ENCODE results near the gene POU2AF3. TPM values are rescaled to one million over a fixed set of nuclear protein-coding genes. Genes with fewer than 3 reads are reported as not detected.

The POU2AF3 gene, protein sequence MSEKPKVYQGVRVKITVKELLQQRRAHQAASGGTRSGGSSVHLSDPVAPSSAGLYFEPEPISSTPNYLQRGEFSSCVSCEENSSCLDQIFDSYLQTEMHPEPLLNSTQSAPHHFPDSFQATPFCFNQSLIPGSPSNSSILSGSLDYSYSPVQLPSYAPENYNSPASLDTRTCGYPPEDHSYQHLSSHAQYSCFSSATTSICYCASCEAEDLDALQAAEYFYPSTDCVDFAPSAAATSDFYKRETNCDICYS
- total RNA-seq: not detected in 2 replicates

DNA sequence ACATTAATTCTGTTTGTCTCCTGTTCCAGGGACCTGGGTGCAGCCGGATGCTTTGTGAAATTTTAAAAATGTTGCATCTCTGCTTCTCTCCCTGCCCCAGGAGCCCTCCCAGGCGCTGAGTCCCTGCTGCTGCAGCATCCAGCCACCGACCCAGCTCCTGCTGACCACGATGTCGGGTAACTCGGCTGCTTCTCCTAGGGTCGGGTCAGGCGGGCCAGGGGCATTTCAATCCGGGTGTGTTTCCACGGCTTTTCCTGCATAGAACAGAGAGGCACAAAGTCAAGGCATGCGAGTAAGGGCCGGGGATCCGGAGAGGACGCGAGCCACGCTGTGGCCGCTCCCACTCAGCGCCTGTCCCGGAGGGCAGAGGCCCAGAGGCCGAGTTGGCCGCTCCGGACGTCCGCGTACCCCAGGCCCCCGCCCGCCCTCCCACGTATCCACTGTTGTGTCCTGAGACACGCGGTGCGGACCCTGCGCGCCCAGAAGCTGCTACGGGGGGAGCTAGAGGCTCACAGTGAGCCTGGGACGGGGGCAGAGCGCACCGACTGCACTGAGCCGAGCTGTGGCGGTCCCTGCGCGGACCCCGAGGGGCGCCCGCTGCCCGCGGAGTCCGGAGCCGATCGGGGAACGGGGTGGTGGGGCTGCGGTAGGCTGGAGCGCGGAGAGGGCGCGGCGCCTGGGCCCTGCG lies at the start of gene POU2AF3:
TSS of gene POU2AF3 (plus strand) at position 134 of the 688 bp plus-strand sequence. CDS start at position 170, 36 bp downstream.

Other genes with a start within 250 kb of the POU2AF3 start
- gene POU2AF2, start 52.8 kb upstream of the POU2AF3 start, total RNA-seq: not detected in 2 replicates
- not detected in 2 replicates for gene POU2AF1, start 80.7 kb downstream of the POU2AF3 start, total RNA-seq
- not detected in 2 replicates for gene BTG4, start 213.8 kb downstream of the POU2AF3 start, total RNA-seq
- not detected in 2 replicates for gene HOATZ, start 216.2 kb downstream of the POU2AF3 start, total RNA-seq
- 34.4 and 42.8 TPM in 2 replicates for gene LAYN, start 242.2 kb downstream of the POU2AF3 start, total RNA-seq